Liver (tissue), 3 donors: ENCODE measurements around the gene ST8SIA6.

Source experiments
- ATF3 ChIP-seq: IDR thresholded peaks from 2 replicates; pipeline ENCODE4 v1.6.1; 2016; ENCODE audit warnings: antibody characterized with exemption
- FOXA1 ChIP-seq: IDR thresholded peaks from 2 replicates; pipeline ENCODE4 v1.6.1; 2016; ENCODE audit warnings: antibody characterized with exemption
- GABPA ChIP-seq, 2 donors: IDR thresholded peaks in 1 of 2; conservative IDR thresholded peaks in 1 of 2; 2 replicates each; pipeline ENCODE4 v1.6.1; 2016; ENCODE audit warnings: antibody characterized with exemption in 2 of 2, mild to moderate bottlenecking in 1 of 2, moderate library complexity in 1 of 2
- HNF4G ChIP-seq: IDR thresholded peaks from 2 replicates; pipeline ENCODE4 v1.6.1; 2016; ENCODE audit warnings: antibody characterized with exemption
- JUND ChIP-seq, 2 donors: IDR thresholded peaks; 2 replicates each; pipeline ENCODE4 v1.6.1; 2016; ENCODE audit warnings: antibody characterized with exemption in 2 of 2
- MAX ChIP-seq: IDR thresholded peaks from 2 replicates; pipeline ENCODE4 v1.6.1; 2016; ENCODE audit warnings: antibody characterized with exemption
- NR2F2 ChIP-seq: IDR thresholded peaks from 2 replicates; pipeline ENCODE4 v1.6.1; 2016; ENCODE audit warnings: antibody characterized with exemption
- RAD21 ChIP-seq, 2 donors: IDR thresholded peaks; 2 replicates each; pipeline ENCODE4 v1.6.1; 2016; ENCODE audit warnings: antibody characterized with exemption in 2 of 2, mild to moderate bottlenecking in 2 of 2
- RXRA ChIP-seq, 2 donors: IDR thresholded peaks; 2 replicates each; pipeline ENCODE4 v1.6.1; 2017 to 2018; ENCODE audit warnings: antibody characterized with exemption in 2 of 2, mild to moderate bottlenecking in 1 of 2
- TAF1 ChIP-seq: conservative IDR thresholded peaks from 2 replicates; pipeline ENCODE4 v1.6.1; 2016; ENCODE audit warnings: antibody characterized with exemption, mild to moderate bottlenecking
- YY1 ChIP-seq: IDR thresholded peaks from 2 replicates; pipeline ENCODE4 v1.6.1; 2016; ENCODE audit warnings: antibody characterized with exemption, mild to moderate bottlenecking
- TF ChIP-seq, protein P1 (sequence below): fragments of 150-350 bp; IDR thresholded peaks from 2 replicates; pipeline ENCODE4 v1.5.1; 2017; ENCODE audit warnings: improper control_type of control experiment, low read depth, low read length; ENCODE audit not compliant: missing input control
- TF ChIP-seq, protein P2 (sequence below): IDR thresholded peaks from 2 replicates; pipeline ENCODE4 v1.6.1; 2016; ENCODE audit warnings: antibody characterized with exemption
- TF ChIP-seq, protein P3 (sequence below): IDR thresholded peaks from 2 replicates; pipeline ENCODE4 v1.6.1; 2016; ENCODE audit warnings: antibody characterized with exemption, mild to moderate bottlenecking
- donor health status: healthy.
- donor health status: healthy.

DNA sequence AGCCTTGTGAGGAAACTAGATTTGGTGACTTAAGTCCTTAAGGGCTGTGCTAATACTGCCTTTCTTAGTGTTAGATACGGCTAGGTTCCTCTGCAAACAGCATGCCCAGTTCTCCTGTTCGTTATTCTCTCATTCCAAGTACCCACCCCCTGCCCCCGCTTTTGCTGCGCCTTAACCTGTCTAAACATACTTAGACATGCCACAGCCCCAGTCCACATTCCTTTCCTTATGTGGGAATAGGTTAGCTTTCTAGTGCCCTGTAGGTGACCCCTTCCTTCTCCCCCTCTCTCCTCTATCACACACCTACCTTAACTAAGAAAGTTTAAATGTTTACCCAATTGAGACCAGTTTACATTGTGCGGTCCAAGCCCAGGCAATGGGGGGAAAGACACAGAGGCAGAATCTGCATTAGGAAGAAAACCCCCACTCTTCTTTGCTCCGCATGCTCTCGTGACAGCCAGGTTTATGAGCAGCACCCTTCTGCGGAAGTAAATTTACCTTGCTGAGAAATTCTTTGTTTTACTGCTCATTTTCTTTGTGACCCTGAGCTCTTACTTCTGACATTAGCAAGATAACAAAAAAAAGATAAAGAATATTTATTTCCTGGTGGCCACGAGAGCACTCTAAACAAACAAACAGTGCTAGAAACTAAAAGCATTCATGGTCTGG lies 177.5 kb downstream of the ST8SIA6 start:
- TF ChIP-seq, protein P1, sequence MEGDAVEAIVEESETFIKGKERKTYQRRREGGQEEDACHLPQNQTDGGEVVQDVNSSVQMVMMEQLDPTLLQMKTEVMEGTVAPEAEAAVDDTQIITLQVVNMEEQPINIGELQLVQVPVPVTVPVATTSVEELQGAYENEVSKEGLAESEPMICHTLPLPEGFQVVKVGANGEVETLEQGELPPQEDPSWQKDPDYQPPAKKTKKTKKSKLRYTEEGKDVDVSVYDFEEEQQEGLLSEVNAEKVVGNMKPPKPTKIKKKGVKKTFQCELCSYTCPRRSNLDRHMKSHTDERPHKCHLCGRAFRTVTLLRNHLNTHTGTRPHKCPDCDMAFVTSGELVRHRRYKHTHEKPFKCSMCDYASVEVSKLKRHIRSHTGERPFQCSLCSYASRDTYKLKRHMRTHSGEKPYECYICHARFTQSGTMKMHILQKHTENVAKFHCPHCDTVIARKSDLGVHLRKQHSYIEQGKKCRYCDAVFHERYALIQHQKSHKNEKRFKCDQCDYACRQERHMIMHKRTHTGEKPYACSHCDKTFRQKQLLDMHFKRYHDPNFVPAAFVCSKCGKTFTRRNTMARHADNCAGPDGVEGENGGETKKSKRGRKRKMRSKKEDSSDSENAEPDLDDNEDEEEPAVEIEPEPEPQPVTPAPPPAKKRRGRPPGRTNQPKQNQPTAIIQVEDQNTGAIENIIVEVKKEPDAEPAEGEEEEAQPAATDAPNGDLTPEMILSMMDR, result no peak
- TF ChIP-seq, protein P2, sequence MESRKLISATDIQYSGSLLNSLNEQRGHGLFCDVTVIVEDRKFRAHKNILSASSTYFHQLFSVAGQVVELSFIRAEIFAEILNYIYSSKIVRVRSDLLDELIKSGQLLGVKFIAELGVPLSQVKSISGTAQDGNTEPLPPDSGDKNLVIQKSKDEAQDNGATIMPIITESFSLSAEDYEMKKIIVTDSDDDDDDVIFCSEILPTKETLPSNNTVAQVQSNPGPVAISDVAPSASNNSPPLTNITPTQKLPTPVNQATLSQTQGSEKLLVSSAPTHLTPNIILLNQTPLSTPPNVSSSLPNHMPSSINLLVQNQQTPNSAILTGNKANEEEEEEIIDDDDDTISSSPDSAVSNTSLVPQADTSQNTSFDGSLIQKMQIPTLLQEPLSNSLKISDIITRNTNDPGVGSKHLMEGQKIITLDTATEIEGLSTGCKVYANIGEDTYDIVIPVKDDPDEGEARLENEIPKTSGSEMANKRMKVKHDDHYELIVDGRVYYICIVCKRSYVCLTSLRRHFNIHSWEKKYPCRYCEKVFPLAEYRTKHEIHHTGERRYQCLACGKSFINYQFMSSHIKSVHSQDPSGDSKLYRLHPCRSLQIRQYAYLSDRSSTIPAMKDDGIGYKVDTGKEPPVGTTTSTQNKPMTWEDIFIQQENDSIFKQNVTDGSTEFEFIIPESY, result no peak
- no peak for TF ChIP-seq HNF4G
- no peak for TF ChIP-seq JUND (IDR thresholded peaks at IDR 0.05)
- TF ChIP-seq, protein P3, sequence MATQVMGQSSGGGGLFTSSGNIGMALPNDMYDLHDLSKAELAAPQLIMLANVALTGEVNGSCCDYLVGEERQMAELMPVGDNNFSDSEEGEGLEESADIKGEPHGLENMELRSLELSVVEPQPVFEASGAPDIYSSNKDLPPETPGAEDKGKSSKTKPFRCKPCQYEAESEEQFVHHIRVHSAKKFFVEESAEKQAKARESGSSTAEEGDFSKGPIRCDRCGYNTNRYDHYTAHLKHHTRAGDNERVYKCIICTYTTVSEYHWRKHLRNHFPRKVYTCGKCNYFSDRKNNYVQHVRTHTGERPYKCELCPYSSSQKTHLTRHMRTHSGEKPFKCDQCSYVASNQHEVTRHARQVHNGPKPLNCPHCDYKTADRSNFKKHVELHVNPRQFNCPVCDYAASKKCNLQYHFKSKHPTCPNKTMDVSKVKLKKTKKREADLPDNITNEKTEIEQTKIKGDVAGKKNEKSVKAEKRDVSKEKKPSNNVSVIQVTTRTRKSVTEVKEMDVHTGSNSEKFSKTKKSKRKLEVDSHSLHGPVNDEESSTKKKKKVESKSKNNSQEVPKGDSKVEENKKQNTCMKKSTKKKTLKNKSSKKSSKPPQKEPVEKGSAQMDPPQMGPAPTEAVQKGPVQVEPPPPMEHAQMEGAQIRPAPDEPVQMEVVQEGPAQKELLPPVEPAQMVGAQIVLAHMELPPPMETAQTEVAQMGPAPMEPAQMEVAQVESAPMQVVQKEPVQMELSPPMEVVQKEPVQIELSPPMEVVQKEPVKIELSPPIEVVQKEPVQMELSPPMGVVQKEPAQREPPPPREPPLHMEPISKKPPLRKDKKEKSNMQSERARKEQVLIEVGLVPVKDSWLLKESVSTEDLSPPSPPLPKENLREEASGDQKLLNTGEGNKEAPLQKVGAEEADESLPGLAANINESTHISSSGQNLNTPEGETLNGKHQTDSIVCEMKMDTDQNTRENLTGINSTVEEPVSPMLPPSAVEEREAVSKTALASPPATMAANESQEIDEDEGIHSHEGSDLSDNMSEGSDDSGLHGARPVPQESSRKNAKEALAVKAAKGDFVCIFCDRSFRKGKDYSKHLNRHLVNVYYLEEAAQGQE, result no peak
- no peak for TF ChIP-seq ATF3
- TF ChIP-seq FOXA1, result no peak
- no peak for TF ChIP-seq YY1
- TF ChIP-seq GABPA (IDR thresholded peaks at IDR 0.05 in 1 of 2, conservative IDR thresholded peaks at IDR 0.05 in 1 of 2), result no peak
- no peak for TF ChIP-seq RAD21 (IDR thresholded peaks at IDR 0.05)
- no peak for TF ChIP-seq MAX
- no peak for TF ChIP-seq NR2F2
- no peak for TF ChIP-seq RXRA (IDR thresholded peaks at IDR 0.05)
- no peak for TF ChIP-seq TAF1
